Smooth muscle cell (in vitro differentiated cells): ENCODE measurements around the gene MET. TPM values are rescaled to one million over a fixed set of nuclear protein-coding genes. Genes with fewer than 3 reads are reported as not detected.
"Not testable (repeated sequence)": the region's sequence is repeated elsewhere in the genome, so short reads cannot be mapped to it uniquely, and the experiment has no call there.

Source experiments
- DNase-seq: peaks from one replicate; lab custom pipeline; 2025; ENCODE audit not compliant: unreplicated experiment; lab: John Stamatoyannopoulos, UW
- H2AFZ ChIP-seq: fragments of 200-600 bp; sonication (generic); 2 replicates; pipeline ENCODE4 v1.6.0; 2016; ENCODE audit warnings: antibody characterized with exemption, low read depth, mild to moderate bottlenecking
- H3F3A ChIP-seq: fragments of 200-600 bp; sonication (generic); 2 replicates; pipeline ENCODE4 v1.6.0; 2017; ENCODE audit warnings: antibody characterized with exemption, low read depth
- H3K27ac ChIP-seq: fragments of 200-600 bp; sonication (generic); 2 replicates; pipeline ENCODE4 v1.5.1; 2016; ENCODE audit warnings: low read depth, mild to moderate bottlenecking
- H3K27me3 ChIP-seq: fragments of 200-600 bp; sonication (generic); 2 replicates; pipeline ENCODE4 v1.6.1; 2016; ENCODE audit warnings: low read depth, mild to moderate bottlenecking
- H3K36me3 ChIP-seq: fragments of 200-600 bp; sonication (generic); 2 replicates; pipeline ENCODE4 v1.5.1; 2016; ENCODE audit warnings: low read depth
- H3K4me1 ChIP-seq: fragments of 200-600 bp; sonication (generic); 2 replicates; pipeline ENCODE4 v1.5.1; 2016; ENCODE audit warnings: low read depth
- H3K4me2 ChIP-seq: fragments of 200-600 bp; sonication (generic); 2 replicates; pipeline ENCODE4 v1.6.0; 2016; ENCODE audit warnings: mild to moderate bottlenecking
- H3K4me3 ChIP-seq: fragments of 200-600 bp; sonication (generic); 2 replicates; pipeline ENCODE4 v1.5.1; 2016; ENCODE audit warnings: mild to moderate bottlenecking
- H3K79me2 ChIP-seq: fragments of 200-600 bp; sonication (generic); 2 replicates; pipeline ENCODE4 v1.6.0; 2016; ENCODE audit warnings: low read depth, mild to moderate bottlenecking
- H3K9ac ChIP-seq: fragments of 200-600 bp; sonication (generic); 2 replicates; pipeline ENCODE4 v1.6.0; 2016; ENCODE audit warnings: low read depth
- H3K9me3 ChIP-seq: fragments of 200-600 bp; sonication (generic); replicated peaks from 2 replicates; pipeline ENCODE4 v1.5.1; 2016; ENCODE audit warnings: low read depth
- H4K20me1 ChIP-seq: fragments of 200-600 bp; sonication (generic); 2 replicates; pipeline ENCODE4 v1.6.0; 2016; ENCODE audit warnings: low read depth
- CTCF ChIP-seq: fragments of 200-600 bp; sonication (generic); IDR thresholded peaks from 2 replicates; pipeline ENCODE4 v1.5.1; 2017; ENCODE audit warnings: borderline replicate concordance, mild to moderate bottlenecking, antibody characterized with exemption; ENCODE audit not compliant: insufficient read depth, poor library complexity, severe bottlenecking
- WGBS: methylation state at CpG from one replicate; pipeline ENCODE4 v1.1.7; 2016; ENCODE audit warnings: low lambda C conversion rate; 5-methylcytosine and 5-hydroxymethylcytosine counted together
- polyA plus RNA-seq: library from polyadenylated mRNA; unstranded; fragments of >200 nt; fragmentation: Nextera tagmentation; extraction: Ambion mirVana; gene quantifications from 2 replicates; pipeline ENCODE4 v1.2.1, GENCODE V29; 2016
- total RNA-seq: library from RNA; depleted of rRNA; stranded (reverse); fragments of >200 nt; gene quantifications from 2 replicates; pipeline ENCODE4 v1.2.3, GENCODE V29; 2014

MET gene
- total and polyA plus RNA-seq, 2 experiments from 2014 or later: 1.2 to 12.0 TPM

- DNase-seq: no peak
- Histone ChIP-seq H3F3A (no peaks in the 10 kb centered on the region), H3K9me3 (no peaks in the 10 kb centered on the region), H3K36me3 (no peaks in the 10 kb centered on the region), H3K27ac (peak overlapping the region; percentile 37), H3K9ac (no peak overlapping the region), H3K4me3 (no peak overlapping the region), H3K27me3 (peaks cover 3% of the 10 kb centered on the region), H3K79me2 (no peaks in the 10 kb centered on the region), H2AFZ (no peak overlapping the region), H3K4me2 (no peak overlapping the region), H3K4me1 (no peaks in the 10 kb centered on the region), H4K20me1 (no peaks in the 10 kb centered on the region)
- WGBS: 93% methylated on average over 3 of the region's 3 CpGs
- no peak for TF ChIP-seq CTCF
Measured at GRCh38 chr7:116652793-116653192, 19.2 kb upstream of the MET start.

- H4K20me1 ChIP-seq: no peaks in the 10 kb centered on the region
- H3K27ac ChIP-seq: peak overlapping the region; percentile 37
- no peak for DNase-seq
- no peaks in the 10 kb centered on the region for H3K79me2 ChIP-seq
- no peak overlapping the region for H3K4me3 ChIP-seq
- H3K9me3 ChIP-seq: no peaks in the 10 kb centered on the region
- H3K4me1 ChIP-seq: no peaks in the 10 kb centered on the region
- H3K4me2 ChIP-seq: no peak overlapping the region
- H2AFZ ChIP-seq: no peak overlapping the region
- no peaks in the 10 kb centered on the region for H3K27me3 ChIP-seq
- no peaks in the 10 kb centered on the region for H3F3A ChIP-seq
- no peak for TF ChIP-seq CTCF
- 57% methylated on average over 3 of the region's 3 CpGs for WGBS
- no peaks in the 10 kb centered on the region for H3K36me3 ChIP-seq
- H3K9ac ChIP-seq: no peak overlapping the region
Measured at GRCh38 chr7:116653204-116653603, 18.8 kb upstream of the MET start.

DNA sequence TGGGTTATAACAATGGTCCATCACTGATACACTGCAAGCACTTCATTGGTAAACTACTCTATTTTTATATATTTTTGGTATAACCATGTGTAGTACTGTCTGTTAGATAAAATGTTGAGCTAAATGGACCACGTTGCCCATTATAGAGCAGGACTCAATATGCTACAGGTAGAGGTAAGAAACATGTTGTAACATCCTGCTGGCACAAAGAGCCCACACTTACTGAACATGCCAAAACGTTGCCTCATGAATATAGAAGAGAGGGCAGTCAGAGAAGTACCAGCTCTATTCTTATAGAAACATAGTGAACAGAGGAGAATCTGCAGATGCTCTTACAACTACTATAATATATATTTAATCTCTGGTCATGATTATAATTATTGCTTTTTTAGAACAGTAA, 18.4 kb upstream of the MET start:
- no peaks in the 10 kb centered on the region for H3K79me2 ChIP-seq
- no peaks in the 10 kb centered on the region for H3K9me3 ChIP-seq
- H2AFZ ChIP-seq: no peak overlapping the region
- H3F3A ChIP-seq: no peaks in the 10 kb centered on the region
- no peaks in the 10 kb centered on the region for H3K4me1 ChIP-seq
- H3K9ac ChIP-seq: no peak overlapping the region
- no peak for DNase-seq
- H3K4me3 ChIP-seq: no peak overlapping the region
- H3K36me3 ChIP-seq: no peaks in the 10 kb centered on the region
- no peak overlapping the region for H3K27ac ChIP-seq
- no peak overlapping the region for H3K4me2 ChIP-seq
- no peaks in the 10 kb centered on the region for H4K20me1 ChIP-seq
- 76% methylated on average over 2 of the region's 2 CpGs for WGBS
- no peaks in the 10 kb centered on the region for H3K27me3 ChIP-seq
- TF ChIP-seq CTCF: no peak

DNA sequence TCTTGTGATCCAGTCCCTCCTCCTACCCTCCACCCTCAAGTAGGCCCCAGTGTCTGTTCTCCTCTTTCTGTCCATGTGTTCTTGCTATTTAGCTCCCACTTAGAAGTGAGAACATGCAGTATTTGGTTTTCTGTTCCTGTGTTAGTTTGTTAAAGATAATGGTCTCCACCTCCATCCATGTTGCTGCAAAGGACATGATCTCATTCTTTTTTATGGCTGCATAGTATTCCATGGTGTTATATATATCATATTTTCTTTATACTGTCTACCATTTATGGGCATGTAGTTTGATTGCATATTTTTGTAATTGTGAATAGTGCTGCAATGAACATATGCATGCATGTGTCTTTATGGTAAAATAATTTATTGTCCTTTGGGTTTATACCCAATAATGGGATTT, 12.7 kb upstream of the MET start:
- not testable (repeated sequence) for H3K79me2 ChIP-seq, H3K4me2 ChIP-seq, H2AFZ ChIP-seq, DNase-seq, H3F3A ChIP-seq, H3K4me1 ChIP-seq, H3K9ac ChIP-seq, H4K20me1 ChIP-seq, H3K27ac ChIP-seq, H3K9me3 ChIP-seq, H3K27me3 ChIP-seq, H3K4me3 ChIP-seq, H3K36me3 ChIP-seq
